Skin epidermis (tissue), 12 donors: Measurements from ENCODE around the gene ILDR2.
A peak's percentile ranks its signal among the peaks of the same experiment; 100 is the strongest.

ENCODE experiments used
- H3K27ac ChIP-seq, 21 experiments: fragments of 200-600 bp; sonication (generic) in 11 of 21; one replicate each; pipeline ENCODE4 v1.5.0; 2020; ENCODE audit warnings: mild to moderate bottlenecking in 3 of 21, inconsistent platforms in 2 of 21, moderate library complexity in 2 of 21
- H3K4me3 ChIP-seq, 7 experiments: fragments of 200-600 bp; sonication (generic) in 2 of 7; one replicate each; pipeline ENCODE4 v1.5.0; 2020; ENCODE audit warnings: inconsistent platforms in 2 of 7, mild to moderate bottlenecking in 2 of 7, moderate library complexity in 1 of 7

ILDR2 gene, protein sequence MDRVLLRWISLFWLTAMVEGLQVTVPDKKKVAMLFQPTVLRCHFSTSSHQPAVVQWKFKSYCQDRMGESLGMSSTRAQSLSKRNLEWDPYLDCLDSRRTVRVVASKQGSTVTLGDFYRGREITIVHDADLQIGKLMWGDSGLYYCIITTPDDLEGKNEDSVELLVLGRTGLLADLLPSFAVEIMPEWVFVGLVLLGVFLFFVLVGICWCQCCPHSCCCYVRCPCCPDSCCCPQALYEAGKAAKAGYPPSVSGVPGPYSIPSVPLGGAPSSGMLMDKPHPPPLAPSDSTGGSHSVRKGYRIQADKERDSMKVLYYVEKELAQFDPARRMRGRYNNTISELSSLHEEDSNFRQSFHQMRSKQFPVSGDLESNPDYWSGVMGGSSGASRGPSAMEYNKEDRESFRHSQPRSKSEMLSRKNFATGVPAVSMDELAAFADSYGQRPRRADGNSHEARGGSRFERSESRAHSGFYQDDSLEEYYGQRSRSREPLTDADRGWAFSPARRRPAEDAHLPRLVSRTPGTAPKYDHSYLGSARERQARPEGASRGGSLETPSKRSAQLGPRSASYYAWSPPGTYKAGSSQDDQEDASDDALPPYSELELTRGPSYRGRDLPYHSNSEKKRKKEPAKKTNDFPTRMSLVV

DNA sequence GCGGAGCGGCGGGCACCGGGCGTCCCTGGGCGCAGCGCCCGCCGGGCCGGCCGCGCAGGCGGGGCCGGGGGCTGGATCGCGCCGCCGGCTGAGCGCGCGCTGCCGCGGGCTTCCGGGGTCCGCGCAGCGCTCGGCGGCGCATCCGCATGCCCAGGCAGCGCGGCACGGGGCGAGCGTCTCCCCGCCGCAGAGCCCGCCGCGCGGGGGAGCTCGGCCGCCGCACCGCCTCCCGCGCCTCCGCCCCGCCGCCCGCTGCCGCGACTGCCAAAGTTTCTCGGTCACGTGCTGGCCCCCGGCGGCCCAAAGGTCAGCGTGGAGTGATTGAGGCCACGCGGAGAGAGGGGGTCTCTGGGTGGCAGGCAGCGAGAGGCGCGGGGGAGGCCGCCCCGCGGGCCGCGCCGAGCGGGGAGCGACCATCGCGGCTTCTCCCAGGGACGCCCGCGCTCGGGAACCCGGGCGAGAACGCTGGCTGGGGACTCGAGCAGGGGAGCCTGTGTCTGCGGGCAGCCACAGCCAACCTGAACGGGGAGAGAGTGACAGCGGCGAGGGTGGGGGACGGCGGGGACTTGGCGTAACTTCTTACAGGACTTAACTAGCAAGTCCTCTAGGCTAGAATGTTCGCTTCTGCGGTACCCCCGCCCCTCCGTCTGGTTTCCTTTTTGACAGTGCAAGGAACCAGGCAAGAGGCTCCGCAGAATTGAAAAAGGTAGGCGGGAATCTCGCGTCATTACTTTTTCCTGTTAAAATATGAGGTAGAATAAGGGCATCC is at the start of gene ILDR2:
Gene ILDR2 (minus strand): TSS at position 180 of the 769 bp plus-strand sequence. CDS start 272 bp downstream, outside the sequence.
- Histone ChIP-seq H3K27ac (peak within 1 kb of the TSS in 2 of 21 experiments; percentile 31 to 69), H3K4me3 (peak within 1 kb of the TSS; percentile 40 to 71 (median 54))

DNA sequence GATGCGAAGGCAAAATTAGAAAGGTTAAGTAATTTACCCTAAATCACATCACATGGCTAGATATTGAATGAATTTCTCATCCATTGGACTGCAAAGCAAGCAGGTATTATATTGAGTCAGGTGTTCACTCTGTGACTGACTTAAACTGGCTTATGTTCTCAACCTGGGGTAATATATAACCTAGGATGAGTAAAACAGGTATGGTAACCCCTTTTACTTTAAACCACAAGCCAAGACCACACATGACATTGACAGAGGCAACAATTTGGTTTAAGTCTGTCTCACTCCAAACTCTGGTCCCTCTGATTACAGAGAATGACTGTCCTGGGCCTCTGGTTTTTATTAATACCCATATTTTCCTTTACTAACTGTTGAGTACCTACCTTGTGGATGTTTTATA is 47.0 kb upstream of the ILDR2 start:
- Histone ChIP-seq H3K27ac (no peak overlapping the region), H3K4me3 (no peak overlapping the region)

DNA sequence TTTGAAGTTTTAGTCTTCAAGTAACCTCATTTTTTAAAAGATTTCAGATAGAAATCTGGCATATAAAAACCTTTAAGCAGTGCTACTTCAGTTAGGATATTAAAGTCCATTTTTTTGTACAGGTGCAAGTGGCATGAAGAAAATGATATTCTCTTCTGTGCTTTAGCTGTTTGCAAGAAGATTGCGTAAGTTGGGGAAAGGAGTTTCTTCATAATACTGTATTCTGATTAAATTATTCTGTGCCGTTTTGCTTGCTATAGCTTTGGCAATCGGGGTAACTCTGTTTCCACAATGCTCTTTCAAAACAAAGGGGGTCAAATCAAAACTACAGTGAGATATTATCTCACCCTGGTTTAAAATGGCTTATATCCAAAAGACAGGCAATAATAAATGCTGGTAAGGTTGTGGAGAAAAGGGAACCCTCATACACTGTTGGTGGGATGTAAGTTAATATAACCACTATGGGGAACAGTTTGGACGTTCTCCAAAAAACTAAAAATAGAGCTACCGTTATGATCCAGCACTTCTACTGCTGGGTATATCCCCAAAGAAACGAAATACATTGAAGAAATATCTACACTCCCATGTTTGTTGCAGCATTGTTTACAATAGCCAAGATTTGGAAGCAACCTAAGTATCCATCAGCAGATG is 40.9 kb upstream of the ILDR2 start:
- no peak overlapping the region for H3K4me3 ChIP-seq
- no peak overlapping the region for H3K27ac ChIP-seq

DNA sequence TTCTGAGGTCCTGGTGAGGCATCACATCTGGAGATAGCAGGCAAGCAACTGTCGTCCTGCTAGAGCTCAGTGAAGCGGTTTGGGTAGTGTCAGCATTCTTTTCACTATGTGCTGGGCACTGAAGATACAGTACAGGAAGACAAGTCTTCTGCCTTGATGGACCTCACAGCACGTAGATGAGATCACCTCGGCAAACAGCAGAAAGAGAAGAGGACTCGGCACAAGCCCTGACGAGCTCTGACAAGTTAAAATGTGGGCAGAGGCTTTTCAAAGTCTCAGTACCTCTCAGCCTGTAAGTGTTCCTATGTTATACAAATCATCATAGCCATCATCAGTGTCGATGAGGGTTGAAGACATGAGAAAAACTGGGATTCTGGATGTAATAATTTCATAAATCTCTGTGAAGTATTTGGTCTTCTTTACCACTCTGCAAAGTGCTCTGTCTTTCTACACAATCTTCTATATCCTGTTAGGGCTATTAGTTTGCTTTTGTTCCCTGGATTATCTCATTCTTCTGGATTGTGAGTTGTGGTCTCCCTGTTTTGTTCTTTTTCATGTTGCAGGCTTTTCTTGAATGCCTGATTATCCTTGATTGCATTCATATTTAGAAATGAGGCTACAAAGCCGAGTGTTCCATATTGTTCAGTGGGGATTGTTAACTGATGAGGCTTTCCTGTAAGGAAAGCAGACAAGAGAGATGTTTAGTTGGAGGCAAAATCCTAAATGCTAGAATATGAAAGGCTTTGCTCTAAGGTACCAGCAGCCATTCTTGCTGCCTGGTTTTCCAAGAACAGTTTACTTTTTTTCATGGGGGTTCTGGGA is 38.0 kb upstream of the ILDR2 start:
- Histone ChIP-seq H3K27ac (no peak overlapping the region), H3K4me3 (no peak overlapping the region)

DNA sequence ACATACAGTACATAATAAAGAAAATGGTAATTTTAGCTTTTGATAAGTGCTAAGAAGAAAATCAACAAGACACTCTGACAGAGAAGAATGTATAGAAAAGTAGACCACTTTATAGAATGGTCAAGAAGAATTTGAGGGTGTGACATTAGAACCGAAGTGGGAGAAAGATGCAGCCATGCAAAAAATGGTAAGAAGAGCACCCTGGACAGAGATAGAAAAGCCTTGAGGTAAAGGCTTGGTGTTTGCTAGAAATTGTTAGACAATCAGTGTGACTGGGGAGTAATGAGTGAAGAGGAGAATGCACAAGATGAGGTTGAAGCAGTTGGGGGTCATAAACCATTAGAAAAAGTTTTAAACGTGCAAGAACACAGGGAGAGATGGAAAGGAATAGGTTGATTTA is 37.2 kb upstream of the ILDR2 start:
- no peak overlapping the region for H3K27ac ChIP-seq
- no peak overlapping the region for H3K4me3 ChIP-seq

DNA sequence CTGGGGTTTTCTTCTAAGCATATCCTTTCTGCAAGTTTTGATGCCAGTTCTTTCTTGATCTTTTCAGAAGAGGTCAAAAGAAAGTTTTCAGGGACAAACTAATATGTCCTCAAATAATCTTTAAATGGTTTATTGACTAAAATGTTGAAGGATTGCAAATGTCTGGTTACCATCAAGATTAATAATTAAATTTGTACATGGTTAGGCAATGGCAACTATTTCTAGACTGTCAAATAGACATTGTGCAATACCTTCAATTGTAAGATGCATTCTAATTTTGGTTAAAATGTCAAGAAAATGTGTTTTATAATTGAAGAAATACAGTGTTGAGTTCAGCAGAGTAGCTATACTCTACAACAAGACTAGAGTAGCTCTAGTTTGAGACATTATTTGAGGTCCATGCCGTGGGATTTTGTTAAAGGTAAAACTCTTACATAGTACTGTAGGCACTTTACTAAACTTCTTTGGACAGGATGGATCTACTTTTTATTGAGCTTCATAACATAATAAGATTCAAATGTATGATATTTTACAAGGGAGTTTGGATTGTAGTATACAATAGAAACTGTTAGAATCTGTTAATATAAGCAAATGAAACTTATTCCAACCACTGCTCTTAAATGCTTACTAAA is 36.3 kb upstream of the ILDR2 start:
- H3K27ac ChIP-seq: no peak overlapping the region
- H3K4me3 ChIP-seq: no peak overlapping the region

DNA sequence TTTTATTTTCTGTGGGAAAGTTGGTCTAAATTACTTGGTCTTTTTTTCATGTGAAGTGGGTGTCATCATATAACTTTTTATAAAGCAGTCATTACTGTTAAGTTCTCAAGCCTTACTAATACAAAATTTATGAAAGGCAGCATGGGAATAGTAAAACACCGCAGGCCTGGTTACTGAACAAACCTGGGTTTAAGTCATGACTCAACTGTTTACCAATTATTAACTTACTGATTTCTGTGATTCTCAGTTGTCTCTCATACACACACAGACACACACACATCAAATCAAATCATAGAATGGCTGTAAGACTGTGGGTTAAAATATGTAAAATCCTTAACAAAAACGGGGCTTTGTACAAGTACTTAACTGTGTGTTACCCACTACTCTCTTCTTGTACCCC is 28.4 kb upstream of the ILDR2 start:
- H3K27ac ChIP-seq: no peak overlapping the region
- no peak overlapping the region for H3K4me3 ChIP-seq

DNA sequence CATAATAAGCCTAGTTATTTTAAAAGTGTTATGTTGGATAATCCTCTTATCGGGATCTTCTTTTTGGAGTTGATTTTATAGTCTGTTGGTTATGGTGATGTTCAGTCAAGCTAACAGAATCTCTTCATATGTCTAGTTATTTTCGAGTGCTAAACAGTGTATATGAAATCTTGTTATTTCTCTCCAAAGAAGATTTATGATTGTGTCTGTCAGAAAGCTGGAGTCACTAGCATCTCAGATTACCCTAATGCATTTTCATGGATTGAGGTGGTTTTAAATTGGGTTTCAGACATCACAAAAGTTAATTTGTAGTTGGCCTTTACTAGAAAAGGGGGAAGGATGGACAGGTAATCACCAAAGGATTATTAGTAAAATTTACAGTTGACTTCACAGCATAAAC is 27.0 kb upstream of the ILDR2 start:
- no peak overlapping the region for H3K4me3 ChIP-seq
- no peak overlapping the region for H3K27ac ChIP-seq

DNA sequence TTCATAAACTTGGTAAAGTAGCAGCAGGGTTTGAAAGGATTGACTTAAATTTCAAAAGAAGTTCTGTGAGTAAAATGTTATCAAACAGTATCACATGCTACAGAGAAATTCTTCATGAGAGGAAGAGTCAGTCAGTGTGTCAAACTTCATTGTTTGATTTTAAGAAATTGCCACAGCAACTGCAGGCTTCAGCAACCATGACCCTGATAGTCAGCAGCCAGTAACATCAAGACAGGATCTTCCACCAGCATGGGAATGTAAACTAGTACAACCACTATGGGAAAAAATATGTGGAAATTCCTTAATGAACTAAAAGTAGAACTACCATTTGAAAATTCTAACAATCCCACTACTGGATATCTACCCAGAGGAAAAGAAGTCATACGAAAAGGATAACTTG is 25.2 kb upstream of the ILDR2 start:
- no peak overlapping the region for H3K4me3 ChIP-seq
- H3K27ac ChIP-seq: no peak overlapping the region

DNA sequence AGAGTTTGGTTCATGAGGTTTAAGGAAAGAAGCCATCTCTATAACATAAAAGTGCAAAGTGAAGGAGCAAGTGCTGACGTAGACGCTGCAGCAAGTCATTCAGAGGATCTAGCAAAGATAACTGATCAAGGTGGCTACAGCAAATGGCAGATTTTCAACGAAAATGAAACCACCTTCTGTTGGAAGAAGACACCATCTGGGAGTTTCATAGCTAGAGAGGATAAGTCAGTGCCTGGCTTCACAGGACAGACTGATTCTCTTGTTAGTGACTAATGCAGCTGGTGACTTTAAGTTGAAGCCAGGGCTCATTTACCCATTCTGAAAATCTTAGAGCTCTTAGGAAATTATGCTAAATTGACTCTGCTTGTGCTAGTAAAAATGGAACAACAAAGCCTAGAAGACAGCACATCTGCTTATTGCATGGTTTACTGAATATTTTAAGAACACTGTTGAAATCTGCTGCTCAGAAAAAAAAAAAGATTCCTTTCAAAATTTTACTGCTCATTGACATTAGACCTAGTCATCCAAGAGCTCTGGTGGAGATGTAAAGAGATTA is 24.2 kb upstream of the ILDR2 start:
- Histone ChIP-seq H3K27ac (no peak overlapping the region), H3K4me3 (no peak overlapping the region)

DNA sequence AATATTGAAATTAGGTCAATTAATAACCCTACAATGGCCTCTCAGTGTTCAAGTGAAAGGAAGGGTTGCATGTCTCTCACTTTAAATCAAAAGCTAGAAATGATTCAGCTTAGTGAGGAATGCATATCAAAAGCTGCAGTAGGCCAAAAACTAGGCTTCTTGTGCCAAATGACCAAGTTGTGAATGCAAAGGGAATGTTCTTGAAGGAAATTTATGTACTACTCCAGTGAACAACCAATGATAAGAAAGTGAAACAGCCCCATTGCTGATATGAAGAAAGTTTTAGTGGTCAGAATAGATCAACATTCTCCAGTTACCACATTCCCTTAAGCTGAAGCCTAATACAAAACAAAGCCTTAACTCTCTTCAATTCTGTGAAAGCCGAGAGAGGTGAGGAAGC is 23.7 kb upstream of the ILDR2 start:
- H3K4me3 ChIP-seq: no peak overlapping the region
- no peak overlapping the region for H3K27ac ChIP-seq

DNA sequence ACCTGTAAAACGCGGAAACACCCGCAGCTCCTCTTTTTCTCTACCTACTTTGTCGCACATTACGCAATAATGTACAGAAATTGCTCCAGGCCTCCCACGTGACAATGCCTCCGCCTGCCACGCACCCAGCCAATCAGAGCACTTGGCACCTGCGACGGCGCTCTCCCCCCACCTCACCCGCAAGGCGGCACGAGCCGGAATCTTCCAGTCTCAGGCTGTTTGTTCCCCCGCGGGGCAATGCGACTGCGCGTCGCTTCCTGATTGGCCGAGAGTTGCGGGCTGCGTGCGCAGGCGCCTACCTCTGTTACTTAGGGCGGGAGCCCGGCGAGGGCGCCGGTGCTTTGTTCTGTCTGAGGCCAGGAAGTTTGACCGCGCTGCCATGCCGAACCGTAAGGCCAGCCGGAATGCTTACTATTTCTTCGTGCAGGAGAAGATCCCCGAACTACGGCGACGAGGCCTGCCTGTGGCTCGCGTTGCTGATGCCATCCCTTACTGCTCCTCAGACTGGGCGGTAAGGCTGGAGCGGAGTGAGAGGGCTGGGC is 13.7 kb upstream of the ILDR2 start, which contains the start of gene MAEL:
Gene MAEL (plus strand): TSS at position 307 of the 542 bp plus-strand sequence. CDS start 73 bp downstream, at position 380.
- Histone ChIP-seq H3K27ac (no peak within 1 kb of the TSS), H3K4me3 (no peak within 1 kb of the TSS)

DNA sequence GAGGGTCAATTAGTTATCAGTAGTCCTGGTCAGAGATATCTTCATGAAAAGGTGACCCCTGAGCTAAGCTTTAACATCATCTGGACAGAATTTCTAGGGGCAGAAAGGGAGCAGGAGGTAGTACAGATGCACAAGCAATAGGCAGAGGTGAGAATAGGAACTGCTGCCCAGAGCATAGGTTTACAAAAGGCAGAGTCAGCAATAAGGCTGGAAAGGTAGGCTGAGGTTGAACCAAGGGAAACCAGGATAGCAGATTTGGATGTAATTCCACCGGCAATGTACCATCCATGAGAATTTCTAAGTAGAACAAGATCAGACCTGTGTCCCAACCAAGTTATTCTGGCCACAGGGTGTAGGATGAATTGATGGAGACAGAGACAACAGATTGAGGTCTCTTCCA is 6.2 kb upstream of the ILDR2 start:
- Histone ChIP-seq H3K27ac (no peak overlapping the region), H3K4me3 (no peak overlapping the region)

DNA sequence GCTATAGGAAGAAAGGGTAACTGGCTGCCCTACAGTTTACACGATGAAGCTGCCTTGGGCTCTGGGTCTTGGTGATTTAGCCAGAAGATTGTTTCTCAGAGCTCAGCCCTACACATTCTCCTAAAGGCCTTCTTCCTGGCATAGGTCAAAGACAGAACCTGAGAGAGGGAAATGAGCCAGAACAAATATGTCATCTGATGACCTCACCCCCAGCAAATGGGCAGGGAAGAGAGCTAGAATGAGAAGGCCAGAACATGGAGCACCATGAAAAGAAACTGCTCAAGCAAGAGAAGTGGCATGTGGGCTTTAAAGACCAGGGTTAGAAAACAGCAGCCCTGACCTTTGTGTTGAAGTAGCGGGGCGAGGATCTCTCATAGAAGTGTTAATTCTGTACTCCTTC is 5.5 kb upstream of the ILDR2 start:
- Histone ChIP-seq H3K27ac (no peak overlapping the region), H3K4me3 (no peak overlapping the region)

DNA sequence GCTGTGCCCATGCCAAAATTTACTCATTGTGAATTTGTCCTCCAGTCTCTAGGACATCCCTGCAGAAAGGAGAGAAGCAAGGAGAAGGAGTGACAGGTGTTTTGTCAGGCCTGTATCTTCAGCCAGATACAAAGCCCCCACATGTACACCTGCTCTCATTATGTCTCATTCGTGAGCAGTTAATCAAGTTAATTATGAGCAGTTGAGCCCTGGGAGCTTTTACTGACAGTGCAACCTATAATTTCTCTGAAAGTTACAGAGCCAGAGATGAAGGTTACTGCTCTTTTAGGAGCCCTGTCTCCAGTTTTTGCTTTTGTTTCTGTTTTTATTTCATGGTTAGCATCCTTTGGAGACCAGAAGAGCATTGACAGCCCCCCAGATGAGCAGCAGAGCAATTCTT is 5.0 kb upstream of the ILDR2 start:
- Histone ChIP-seq H3K4me3 (no peak overlapping the region), H3K27ac (no peak overlapping the region)

DNA sequence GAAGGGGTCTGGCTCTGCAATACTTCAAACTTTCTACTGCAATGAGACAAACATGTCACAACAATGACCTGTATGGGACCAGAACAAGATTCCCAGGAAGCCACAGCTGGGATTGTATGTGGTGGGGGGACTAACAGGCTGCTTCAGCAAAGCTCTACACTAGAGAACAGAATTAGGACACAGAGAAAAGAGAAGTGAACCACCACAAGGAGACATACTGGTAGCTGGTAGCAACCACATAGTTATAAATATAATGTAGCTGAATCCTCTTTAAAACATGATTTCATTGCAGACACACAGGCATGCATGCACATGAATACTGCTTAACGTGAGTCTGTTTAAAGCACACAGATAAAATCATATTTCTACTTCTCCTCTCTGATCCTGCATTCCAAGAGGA is 3.5 kb upstream of the ILDR2 start:
- no peak overlapping the region for H3K27ac ChIP-seq
- no peak overlapping the region for H3K4me3 ChIP-seq

DNA sequence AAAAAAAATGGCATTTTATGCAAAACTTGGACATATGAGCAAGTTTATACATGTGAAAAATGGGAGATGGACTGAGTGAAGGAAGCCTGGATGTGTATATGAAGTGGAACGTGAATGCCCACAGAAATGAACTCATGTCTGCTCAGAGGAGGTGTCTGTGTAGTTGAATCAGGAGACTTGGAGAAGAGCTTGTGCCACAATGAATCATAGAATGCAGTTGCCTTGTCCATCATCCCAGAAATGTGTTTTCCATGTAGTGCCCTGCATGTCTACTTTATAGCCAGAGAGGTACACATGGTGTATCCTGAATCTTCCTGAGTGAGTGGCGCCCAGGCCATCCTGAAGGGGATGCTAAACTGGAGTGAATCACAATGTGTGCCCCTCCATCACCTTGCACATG is 2.6 kb upstream of the ILDR2 start:
- H3K27ac ChIP-seq: no peak overlapping the region
- no peak overlapping the region for H3K4me3 ChIP-seq

DNA sequence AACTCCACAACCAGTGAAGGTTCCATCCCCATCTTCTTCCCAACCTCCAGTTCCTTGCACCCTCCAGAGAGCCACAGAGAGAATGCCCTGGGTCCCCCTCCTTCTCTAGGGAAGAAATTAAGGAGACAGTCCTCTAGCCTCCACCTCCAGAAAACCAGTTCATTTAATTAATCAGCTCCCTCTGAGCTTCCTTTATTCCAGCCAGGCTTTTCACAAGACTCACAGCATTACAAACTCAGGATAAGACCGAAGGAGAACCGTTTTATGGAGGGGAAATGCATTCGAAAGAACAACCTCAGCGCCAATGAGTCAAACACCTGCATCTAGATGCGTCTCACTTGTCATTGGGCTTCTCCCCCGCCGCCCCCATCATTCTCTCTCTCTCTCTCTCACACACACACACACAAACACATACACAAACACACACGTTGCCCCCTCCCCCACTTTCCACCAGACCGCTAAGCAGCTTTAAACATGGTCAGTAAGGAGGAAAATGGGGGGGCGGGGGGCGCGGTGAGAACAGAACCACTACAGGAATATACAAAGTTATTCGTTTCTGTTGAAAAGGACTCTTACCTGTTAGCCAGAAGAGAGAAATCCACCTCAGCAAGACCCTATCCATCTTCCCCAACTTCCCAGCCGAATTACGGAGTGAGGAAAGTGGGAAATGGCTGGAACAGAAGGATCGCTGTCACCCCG is 544 bp downstream of the ILDR2 start:
- Histone ChIP-seq H3K27ac (no peak overlapping the region), H3K4me3 (peak overlapping the region in 3 of 7 experiments; percentile 13 to 71 (median 63))
